Measurements from ENCODE around the gene NEDD4.
"Not testable (repeated sequence)": the region's sequence is repeated elsewhere in the genome, so short reads cannot be mapped to it uniquely, and the experiment has no call there.

The NEDD4 gene

GRCh38 chr15:56006371-56006770, 13.0 kb upstream of the NEDD4 start:
- not testable (repeated sequence) for DNase-seq (ENCODE audit: low read depth, low spot score)

- DNase-seq (ENCODE audit: low read depth, low spot score), result not testable (repeated sequence)
These were observed 10.9 kb upstream of the NEDD4 start for GRCh38 chr15:56004281-56004680.

GRCh38 chr15:56003777-56004176, 10.4 kb upstream of the NEDD4 start:
- not testable (repeated sequence) for DNase-seq (ENCODE audit: low read depth, low spot score)

- not testable (repeated sequence) for DNase-seq (ENCODE audit: low read depth, low spot score)
These were observed 9.9 kb upstream of the NEDD4 start for GRCh38 chr15:56003277-56003676.

- no peak for DNase-seq (ENCODE audit: low read depth, low spot score)
These were observed 8.2 kb upstream of the NEDD4 start for GRCh38 chr15:56001471-56002078.

- DNase-seq (ENCODE audit: low read depth, low spot score), result no peak
These were observed 6.2 kb upstream of the NEDD4 start for GRCh38 chr15:55999658-56000057.

GRCh38 chr15:55998478-55998877, 5.1 kb upstream of the NEDD4 start:
- no peak for DNase-seq (ENCODE audit: low read depth, low spot score)

GRCh38 chr15:55993804-55994560, 570 bp upstream of the NEDD4 start:
- DNase-seq (ENCODE audit: low read depth, low spot score), result no peak

- DNase-seq (ENCODE audit: low read depth, low spot score), result no peak
These were observed 672 bp downstream of the NEDD4 start for GRCh38 chr15:55992769-55993110.

- no peak for DNase-seq (ENCODE audit: low read depth, low spot score)
These were observed 1.3 kb downstream of the NEDD4 start for GRCh38 chr15:55991802-55992768.

GRCh38 chr15:55990998-55991397, 2.4 kb downstream of the NEDD4 start:
- no peak for DNase-seq (ENCODE audit: low read depth, low spot score)

GRCh38 chr15:55990516-55990915, 2.9 kb downstream of the NEDD4 start:
- DNase-seq (ENCODE audit: low read depth, low spot score), result no peak

GRCh38 chr15:55989383-55989782, 4.0 kb downstream of the NEDD4 start:
- DNase-seq (ENCODE audit: low read depth, low spot score), result no peak

- no peak for DNase-seq (ENCODE audit: low read depth, low spot score)
These were observed 11.7 kb downstream of the NEDD4 start for GRCh38 chr15:55981582-55982249.

- DNase-seq (ENCODE audit: low read depth, low spot score), result no peak
These were observed 12.9 kb downstream of the NEDD4 start for GRCh38 chr15:55980511-55980910.

GRCh38 chr15:55977231-55977630, 16.2 kb downstream of the NEDD4 start:
- no peak for DNase-seq (ENCODE audit: low read depth, low spot score)

- no peak for DNase-seq (ENCODE audit: low read depth, low spot score)
These were observed 23.1 kb downstream of the NEDD4 start for GRCh38 chr15:55970286-55970685.

- no peak for DNase-seq (ENCODE audit: low read depth, low spot score)
These were observed 23.8 kb downstream of the NEDD4 start for GRCh38 chr15:55969582-55969981.

- no peak for DNase-seq (ENCODE audit: low read depth, low spot score)
These were observed 24.5 kb downstream of the NEDD4 start for GRCh38 chr15:55968923-55969322.

GRCh38 chr15:55965091-55965490, 28.3 kb downstream of the NEDD4 start:
- no peak for DNase-seq (ENCODE audit: low read depth, low spot score)

GRCh38 chr15:55960946-55961345, 32.5 kb downstream of the NEDD4 start:
- DNase-seq (ENCODE audit: low read depth, low spot score), result no peak
